Skeletal muscle tissue (tissue), 4 donors: ENCODE data around the gene NMD3. TPM values are rescaled to one million over a fixed set of nuclear protein-coding genes. Genes with fewer than 3 reads are reported as not detected.

Experiments used
- H3K27ac ChIP-seq: one replicate; pipeline ENCODE4 v1.7.0; 2013; ENCODE audit warnings: mild to moderate bottlenecking, low read depth, low read length, inconsistent platforms
- H3K27me3 ChIP-seq, 3 donors: one replicate each; pipeline ENCODE4 v1.7.0; 2013; ENCODE audit warnings: low read length in 3 of 3; ENCODE audit not compliant: control insufficient read depth in 3 of 3, insufficient read depth in 3 of 3
- H3K36me3 ChIP-seq, 3 donors: one replicate each; pipeline ENCODE4 v1.7.0; 2013; ENCODE audit warnings: low read length in 3 of 3; ENCODE audit not compliant: control insufficient read depth in 3 of 3, insufficient read depth in 3 of 3
- H3K4me1 ChIP-seq, 3 donors: one replicate each; pipeline ENCODE4 v1.7.0; 2013; ENCODE audit warnings: low read length in 3 of 3, mild to moderate bottlenecking in 3 of 3; ENCODE audit not compliant: control insufficient read depth in 3 of 3, insufficient read depth in 3 of 3
- H3K4me3 ChIP-seq, 3 donors: one replicate each; pipeline ENCODE4 v1.7.0; 2013; ENCODE audit warnings: low read length in 3 of 3
- H3K9ac ChIP-seq, 3 donors: one replicate each; pipeline ENCODE4 v1.7.0; 2013; ENCODE audit warnings: low read length in 3 of 3, mild to moderate bottlenecking in 3 of 3, moderate library complexity in 2 of 3, low read depth in 1 of 3
- H3K9me3 ChIP-seq, 3 donors: one replicate each; pipeline ENCODE4 v1.7.0; 2013; ENCODE audit warnings: low read length in 3 of 3; ENCODE audit not compliant: control insufficient read depth in 3 of 3
- total RNA-seq: library from RNA; depleted of rRNA; stranded (reverse); fragments of >200 nt; gene quantifications from one replicate; pipeline ENCODE4 v1.2.3, GENCODE V29; 2014
- donor health status: Osteomylitis.

NMD3 gene
- total RNA-seq, 1 donor from 2014 or later = 62.6 TPM

DNA sequence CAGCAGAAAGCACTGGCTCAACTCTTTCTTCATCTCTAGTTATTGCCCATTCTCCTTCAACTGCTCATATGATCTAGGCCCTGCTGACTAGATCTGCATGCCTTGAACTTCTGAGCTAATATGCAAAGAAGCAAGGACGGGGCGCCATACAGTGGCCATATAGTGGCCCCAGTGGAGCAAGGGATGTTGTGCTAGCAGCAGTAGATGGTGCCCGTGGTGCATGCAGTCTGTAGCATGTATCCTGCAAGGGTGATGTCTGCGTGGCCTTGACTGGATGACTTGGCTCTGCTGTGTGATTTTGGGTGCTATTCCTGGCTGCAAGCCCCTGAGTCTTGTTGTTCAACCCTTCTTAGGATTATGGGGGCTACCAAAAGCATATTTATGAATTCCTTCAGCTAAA lies 12.2 kb upstream of the NMD3 start:
- no peaks in the 10 kb centered on the region for H3K4me1 ChIP-seq
- no peaks in the 10 kb centered on the region for H3K36me3 ChIP-seq
- H3K9me3 ChIP-seq = no peaks in the 10 kb centered on the region
- H3K27ac ChIP-seq = no peak overlapping the region
- H3K9ac ChIP-seq = no peak overlapping the region
- H3K4me3 ChIP-seq = no peak overlapping the region
- H3K27me3 ChIP-seq = no peaks in the 10 kb centered on the region

DNA sequence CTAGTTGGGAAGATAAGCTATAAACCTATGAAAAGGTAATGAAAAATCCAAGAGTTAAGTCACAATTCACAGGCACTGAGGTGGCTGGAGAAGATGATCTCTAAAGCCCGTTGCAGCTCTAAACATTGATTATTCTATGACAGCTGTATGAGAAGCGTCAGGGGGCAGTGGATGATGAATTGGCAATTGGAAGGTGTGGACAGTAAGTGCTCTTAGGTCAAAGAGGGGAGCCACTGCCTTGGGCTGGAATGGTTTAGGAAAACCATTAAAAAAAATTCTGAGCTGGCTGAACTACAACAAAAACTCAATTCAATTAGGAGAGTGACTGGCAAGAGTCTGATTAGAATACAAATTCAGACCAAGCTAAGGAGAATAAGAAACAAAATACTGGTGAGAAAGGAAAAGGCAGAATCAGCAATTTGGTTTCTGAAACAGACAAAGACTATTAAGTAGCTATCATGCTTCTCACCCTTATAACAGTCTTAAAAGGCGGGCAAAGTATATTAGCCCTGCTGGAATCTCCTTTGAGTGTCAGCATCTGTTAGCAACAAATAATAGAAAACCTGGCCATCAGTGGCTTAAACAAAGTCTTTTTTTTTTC lies 8.8 kb upstream of the NMD3 start:
- no peaks in the 10 kb centered on the region for H3K4me1 ChIP-seq
- H3K9ac ChIP-seq = no peak overlapping the region
- H3K4me3 ChIP-seq = no peak overlapping the region
- H3K27ac ChIP-seq = no peak overlapping the region
- no peaks in the 10 kb centered on the region for H3K27me3 ChIP-seq
- H3K36me3 ChIP-seq = no peaks in the 10 kb centered on the region
- no peaks in the 10 kb centered on the region for H3K9me3 ChIP-seq

GRCh38 chr3:161212906-161213305 lies 8.2 kb upstream of the NMD3 start:
- H3K27ac ChIP-seq = no peak overlapping the region
- no peak overlapping the region for H3K4me3 ChIP-seq
- H3K4me1 ChIP-seq = no peaks in the 10 kb centered on the region
- no peaks in the 10 kb centered on the region for H3K27me3 ChIP-seq
- H3K36me3 ChIP-seq = no peaks in the 10 kb centered on the region
- no peak overlapping the region for H3K9ac ChIP-seq
- H3K9me3 ChIP-seq = no peaks in the 10 kb centered on the region

DNA sequence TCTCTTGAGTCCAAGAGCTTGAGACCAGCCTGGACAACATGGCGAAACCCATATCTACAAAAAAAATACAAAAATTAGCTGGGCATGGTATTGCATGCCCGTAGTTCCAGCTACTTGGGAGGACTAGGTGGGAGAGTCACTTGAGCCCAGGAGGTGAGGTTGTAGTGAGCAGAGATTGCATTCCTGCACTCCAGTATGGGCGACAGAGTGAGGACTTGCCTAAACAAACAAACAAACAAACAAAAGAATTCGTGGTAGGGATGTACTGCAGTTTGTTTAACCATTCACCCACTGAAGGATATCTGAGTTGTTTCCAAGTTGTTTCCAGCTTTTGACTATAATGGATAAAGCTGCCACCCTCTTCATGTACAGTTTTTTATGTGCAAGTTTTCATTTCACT lies 7.5 kb upstream of the NMD3 start:
- H3K27ac ChIP-seq = no peak overlapping the region
- no peaks in the 10 kb centered on the region for H3K9me3 ChIP-seq
- no peaks in the 10 kb centered on the region for H3K36me3 ChIP-seq

GRCh38 chr3:161215185-161215584 lies 5.9 kb upstream of the NMD3 start:
- H3K4me3 ChIP-seq = no peak overlapping the region
- H3K9ac ChIP-seq = no peak overlapping the region
- no peaks in the 10 kb centered on the region for H3K9me3 ChIP-seq
- H3K27ac ChIP-seq = no peak overlapping the region
- no peaks in the 10 kb centered on the region for H3K36me3 ChIP-seq
- no peaks in the 10 kb centered on the region for H3K27me3 ChIP-seq
- H3K4me1 ChIP-seq = no peaks in the 10 kb centered on the region

More for the DNA sequence above, 7.5 kb upstream of the NMD3 start:
- no peak overlapping the region for H3K4me3 ChIP-seq
- no peak overlapping the region for H3K9ac ChIP-seq
- no peaks in the 10 kb centered on the region for H3K4me1 ChIP-seq
- no peaks in the 10 kb centered on the region for H3K27me3 ChIP-seq

DNA sequence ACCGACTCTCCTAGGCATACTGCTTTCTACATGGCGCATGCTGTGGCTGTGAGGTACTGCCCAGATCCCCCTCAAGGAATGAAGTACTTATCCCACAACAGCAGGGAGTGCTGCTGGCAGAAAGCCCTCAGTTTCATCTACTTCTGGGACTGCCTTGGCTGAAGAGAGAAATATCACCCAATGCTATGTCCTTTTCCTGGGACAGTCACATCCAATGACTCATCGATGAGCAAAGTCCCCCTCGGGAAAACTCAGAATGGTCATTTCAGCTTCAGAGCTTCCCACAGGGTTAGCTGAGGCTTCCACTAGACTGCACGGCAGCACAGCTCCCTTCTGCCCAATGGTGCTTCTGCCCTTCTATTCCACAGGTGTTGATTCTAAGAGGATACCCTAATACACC lies 3.6 kb upstream of the NMD3 start:
- no peaks in the 10 kb centered on the region for H3K9me3 ChIP-seq
- H3K36me3 ChIP-seq = no peaks in the 10 kb centered on the region
- H3K4me1 ChIP-seq = peaks cover 0 to 4% (median under 1%) of the 10 kb centered on the region in 3 donors
- H3K27ac ChIP-seq = no peak overlapping the region
- H3K9ac ChIP-seq = no peak overlapping the region
- no peaks in the 10 kb centered on the region for H3K27me3 ChIP-seq
- no peak overlapping the region for H3K4me3 ChIP-seq

DNA sequence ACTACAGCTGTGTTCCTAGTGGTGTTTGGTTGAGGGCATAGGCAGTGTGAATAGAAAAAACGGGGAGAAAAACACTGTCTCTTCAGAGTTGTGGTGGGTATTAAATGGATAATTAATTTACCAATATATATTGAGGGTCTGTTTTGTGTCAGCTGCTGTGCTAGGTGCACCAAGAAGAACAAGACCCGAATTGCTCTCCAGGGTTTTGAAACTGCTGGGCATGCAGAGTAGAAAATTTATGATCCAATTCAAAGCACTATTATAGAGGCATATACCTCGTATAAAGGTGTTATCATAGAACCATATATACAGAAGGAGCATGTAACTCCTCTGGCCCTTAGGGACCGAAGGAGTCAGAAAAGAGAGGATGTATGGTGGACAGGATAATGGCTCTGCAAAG lies 1.6 kb upstream of the NMD3 start:
- H3K4me3 ChIP-seq = no peak overlapping the region
- H3K27me3 ChIP-seq = no peaks in the 10 kb centered on the region
- H3K36me3 ChIP-seq = no peaks in the 10 kb centered on the region
- H3K4me1 ChIP-seq = peaks cover 6 to 14% (median 7%) of the 10 kb centered on the region in 3 donors
- no peaks in the 10 kb centered on the region for H3K9me3 ChIP-seq
- no peak overlapping the region for H3K27ac ChIP-seq
- H3K9ac ChIP-seq = no peak overlapping the region

DNA sequence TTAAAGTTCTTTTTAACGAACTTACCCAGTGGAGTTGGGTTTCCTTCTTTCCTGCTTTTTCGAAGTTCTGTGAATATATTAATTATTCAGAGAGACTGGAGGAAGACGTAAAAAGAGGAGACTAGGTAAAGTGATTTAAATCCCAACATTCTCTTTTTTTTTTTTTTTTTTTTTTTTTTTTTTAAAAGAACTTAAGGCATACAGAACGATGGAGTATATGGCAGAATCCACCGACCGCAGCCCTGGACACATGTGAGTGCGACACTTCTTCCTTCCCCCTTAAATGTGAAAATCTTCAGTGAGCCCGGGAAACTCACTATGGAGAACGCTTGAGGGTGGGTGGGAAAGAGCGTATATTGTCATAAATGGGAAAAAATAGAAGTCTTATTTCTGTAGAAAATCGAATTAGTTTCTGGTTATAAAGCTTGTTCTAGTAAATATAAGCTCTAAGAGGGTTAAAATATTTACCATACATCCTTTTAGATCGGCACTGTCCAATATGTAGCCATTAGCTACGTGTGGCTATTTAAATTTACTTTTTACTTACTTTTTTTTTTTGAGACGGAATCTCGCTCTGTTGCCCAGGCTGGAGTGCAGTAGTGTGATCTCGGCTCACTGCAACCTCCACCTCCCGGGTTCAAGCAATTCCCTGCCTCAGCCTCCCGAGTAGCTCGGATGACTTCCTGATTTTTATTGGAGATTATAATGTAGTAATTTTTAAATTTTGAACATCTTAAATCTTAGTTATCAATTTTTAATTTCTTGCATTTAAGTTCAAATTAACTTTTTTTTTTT lies 892 bp downstream of the NMD3 start:
- Histone ChIP-seq H3K9me3 (no peaks in the 10 kb centered on the region), H3K4me3 (peak overlapping the region; percentile 76 to 95 (median 91)), H3K36me3 (peaks cover 0 to 7% (median 0%) of the 10 kb centered on the region in 3 donors), H3K27ac (peak overlapping the region; percentile 92), H3K27me3 (no peaks in the 10 kb centered on the region), H3K9ac (peak overlapping the region; percentile 91 to 97 (median 94)), H3K4me1 (peaks cover 6 to 14% (median 7%) of the 10 kb centered on the region in 3 donors)

DNA sequence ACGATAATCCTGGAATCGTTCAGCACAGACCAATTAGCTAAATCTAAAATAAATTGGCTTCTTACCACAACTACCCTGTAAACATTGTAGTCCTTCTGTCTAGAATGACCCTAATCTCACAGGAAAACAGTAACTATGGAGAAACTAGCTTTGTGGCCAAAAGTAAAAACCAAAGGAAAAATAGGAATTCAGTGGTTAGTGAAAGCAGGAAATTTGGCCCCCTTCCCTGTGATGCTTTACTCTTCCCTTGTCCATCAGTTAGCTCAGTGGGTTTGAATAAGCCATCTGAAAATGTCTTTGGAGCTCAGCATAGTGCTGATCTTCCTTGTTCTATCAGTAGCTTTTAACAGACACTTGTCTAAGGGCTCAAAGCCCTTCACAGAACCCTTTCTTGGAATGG lies 1.6 kb downstream of the NMD3 start:
- peak overlapping the region; percentile 6 to 95 (median 91) for H3K4me3 ChIP-seq
- H3K9me3 ChIP-seq = no peaks in the 10 kb centered on the region
- peaks cover 0 to 9% (median 3%) of the 10 kb centered on the region in 3 donors for H3K36me3 ChIP-seq
- no peaks in the 10 kb centered on the region for H3K27me3 ChIP-seq
- peaks cover 6 to 14% (median 7%) of the 10 kb centered on the region in 3 donors for H3K4me1 ChIP-seq
- H3K27ac ChIP-seq = no peak overlapping the region
- peak overlapping the region in 1 of 3 donors; percentile 94 for H3K9ac ChIP-seq

DNA sequence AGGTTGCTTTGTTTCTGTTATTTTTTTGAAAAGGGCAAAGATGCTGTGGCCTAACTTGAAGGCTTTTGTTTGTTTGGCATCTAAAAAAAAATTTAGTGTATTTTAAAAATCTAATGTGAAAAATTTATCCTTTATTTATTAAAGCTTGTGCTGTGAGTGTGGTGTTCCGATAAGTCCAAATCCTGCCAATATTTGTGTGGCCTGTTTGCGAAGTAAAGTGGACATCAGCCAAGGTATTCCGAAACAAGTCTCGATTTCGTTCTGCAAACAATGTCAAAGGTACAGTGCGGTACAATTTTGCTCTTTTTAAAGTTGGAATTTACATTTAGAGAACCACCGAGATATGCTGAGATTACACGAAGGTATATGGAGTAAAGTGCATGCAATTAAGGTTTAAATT lies 3.7 kb downstream of the NMD3 start:
- Histone ChIP-seq H3K4me3 (no peak overlapping the region), H3K36me3 (peaks cover 3 to 17% (median 13%) of the 10 kb centered on the region in 3 donors)

More for the DNA sequence above, 3.7 kb downstream of the NMD3 start:
- Histone ChIP-seq H3K9me3 (no peaks in the 10 kb centered on the region), H3K27me3 (no peaks in the 10 kb centered on the region), H3K9ac (no peak overlapping the region), H3K4me1 (peaks cover 6 to 14% (median 7%) of the 10 kb centered on the region in 3 donors), H3K27ac (no peak overlapping the region)
